Neutrophil (primary cell): ENCODE results near the gene TUBB2B.
"Not testable (repeated sequence)": the region's sequence is repeated elsewhere in the genome, so short reads cannot be mapped to it uniquely, and the experiment has no call there.

Experiments
- H3K27ac ChIP-seq: fragments of 200-600 bp; sonication (generic); 2 replicates; pipeline ENCODE4 v1.5.1; 2016; ENCODE audit warnings: mild to moderate bottlenecking, moderate library complexity
- H3K27me3 ChIP-seq: fragments of 200-600 bp; sonication (generic); 2 replicates; pipeline ENCODE4 v1.6.0; 2016; ENCODE audit warnings: mild to moderate bottlenecking
- H3K36me3 ChIP-seq: fragments of 200-600 bp; sonication (generic); 2 replicates; pipeline ENCODE4 v1.5.1; 2017
- H3K4me1 ChIP-seq, 2 experiments: fragments of 200-600 bp in 1 of 2; sonication (generic) in 1 of 2; 1 replicate in 1 of 2; 2 replicates in 1 of 2; pipeline versions ENCODE4 v1.5.1 to v1.6.1; 2013 to 2016; ENCODE audit warnings: low read depth in 1 of 2, low read length in 1 of 2, mild to moderate bottlenecking in 1 of 2, moderate library complexity in 1 of 2; ENCODE audit not compliant: control insufficient read depth in 1 of 2, insufficient read depth in 1 of 2
- H3K4me3 ChIP-seq, 2 experiments: fragments of 200-600 bp in 1 of 2; sonication (generic) in 1 of 2; 1 replicate in 1 of 2; 2 replicates in 1 of 2; pipeline ENCODE4 v1.5.1; 2013 to 2016; ENCODE audit warnings: low read depth in 1 of 2, low read length in 1 of 2, mild to moderate bottlenecking in 1 of 2, moderate library complexity in 1 of 2
- H3K9me3 ChIP-seq: fragments of 200-600 bp; sonication (generic); 2 replicates; pipeline ENCODE4 v1.5.1; 2016
- CTCF ChIP-seq: fragments of 200-600 bp; sonication (generic); IDR thresholded peaks from 2 replicates; pipeline ENCODE4 v1.5.1; 2016; ENCODE audit warnings: antibody characterized with exemption

The TUBB2B gene

GRCh38 chr6:3181105-3181504 lies 46.3 kb downstream of the TUBB2B start:
- Histone ChIP-seq H3K4me3 (no peak overlapping the region), H3K4me1 (peaks cover 11 to 13% of the 10 kb centered on the region in 2 experiments), H3K9me3 (no peaks in the 10 kb centered on the region), H3K27me3 (peaks cover 15% of the 10 kb centered on the region), H3K27ac (no peak overlapping the region), H3K36me3 (no peaks in the 10 kb centered on the region)
- no peak for TF ChIP-seq CTCF

DNA sequence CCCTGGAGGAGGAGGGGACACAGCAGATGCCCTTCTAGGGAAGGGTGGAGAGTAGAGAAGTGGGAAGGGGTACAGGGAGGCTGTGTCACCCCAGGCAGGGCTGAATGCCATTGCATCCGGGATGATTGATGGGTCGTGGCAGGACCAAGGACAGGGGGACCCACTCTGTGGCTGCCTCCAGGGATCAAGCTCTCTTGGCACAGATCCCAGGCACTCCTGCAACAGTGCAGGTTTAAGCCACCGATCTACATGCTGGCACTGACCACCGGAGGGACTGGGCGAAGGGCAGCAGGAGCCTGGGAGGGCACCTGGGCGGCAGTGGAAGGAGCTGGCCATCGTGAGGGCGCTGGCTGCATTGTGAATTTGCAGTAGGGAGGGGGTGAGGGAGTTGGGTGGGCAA lies 47.5 kb downstream of the TUBB2B start:
- peaks cover 10 to 11% of the 10 kb centered on the region in 2 experiments for H3K4me1 ChIP-seq
- not testable (repeated sequence) for H3K27ac ChIP-seq, H3K4me3 ChIP-seq, H3K36me3 ChIP-seq, H3K9me3 ChIP-seq
- peaks cover 14% of the 10 kb centered on the region for H3K27me3 ChIP-seq

GRCh38 chr6:3178666-3179065 lies 48.8 kb downstream of the TUBB2B start:
- not testable (repeated sequence) for H3K27ac ChIP-seq, H3K9me3 ChIP-seq, H3K4me3 ChIP-seq, H3K4me1 ChIP-seq, H3K36me3 ChIP-seq
- H3K27me3 ChIP-seq, result peaks cover 14% of the 10 kb centered on the region

DNA sequence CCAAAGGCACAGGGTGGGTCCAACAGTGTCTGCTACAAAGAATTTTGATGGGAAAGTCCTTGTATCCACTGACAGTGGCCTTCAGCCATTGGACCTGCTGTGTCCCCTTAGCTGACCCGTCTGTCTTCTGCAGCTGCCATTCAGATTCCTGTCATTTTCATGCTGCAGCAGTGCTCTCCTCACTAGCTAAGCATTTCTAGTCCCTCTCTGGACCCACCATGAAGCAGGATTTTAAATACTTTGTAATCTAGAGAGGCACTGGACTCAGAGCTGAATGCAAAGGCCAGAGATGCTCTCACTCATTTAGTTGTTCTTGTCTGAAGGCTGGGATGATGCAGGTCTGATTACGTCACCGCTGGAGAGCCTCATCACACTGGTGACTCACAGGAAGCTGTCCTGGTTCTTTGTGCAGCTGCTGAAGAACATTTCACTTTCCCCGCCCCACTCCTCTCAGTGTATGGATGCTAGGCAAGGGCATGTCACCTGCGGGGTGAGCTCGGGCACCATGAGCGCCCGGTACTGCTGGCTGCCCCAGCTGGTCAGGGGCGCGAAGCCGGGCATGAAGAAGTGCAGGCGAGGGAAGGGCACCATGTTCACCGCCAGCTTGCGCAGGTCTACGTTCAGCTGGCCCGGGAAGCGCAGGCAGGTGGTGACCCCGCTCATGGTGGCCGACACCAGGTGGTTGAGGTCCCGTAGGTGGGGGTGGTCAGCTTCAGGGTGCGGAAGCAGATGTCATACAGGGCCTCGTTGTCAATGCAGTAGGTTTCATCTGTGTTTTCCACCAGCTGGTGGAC lies 50.7 kb downstream of the TUBB2B start:
- no peak for TF ChIP-seq CTCF
- Histone ChIP-seq H3K36me3 (no peaks in the 10 kb centered on the region), H3K4me1 (peaks cover 3 to 4% of the 10 kb centered on the region in 2 experiments), H3K27ac (no peak overlapping the region), H3K4me3 (no peak overlapping the region), H3K9me3 (no peaks in the 10 kb centered on the region), H3K27me3 (peaks cover 14% of the 10 kb centered on the region)

- no peak overlapping the region for H3K4me3 ChIP-seq
- no peaks in the 10 kb centered on the region for H3K4me1 ChIP-seq
- no peaks in the 10 kb centered on the region for H3K9me3 ChIP-seq
- peaks cover 14% of the 10 kb centered on the region for H3K27me3 ChIP-seq
- no peaks in the 10 kb centered on the region for H3K36me3 ChIP-seq
- H3K27ac ChIP-seq, result no peak overlapping the region
- no peak for TF ChIP-seq CTCF
Observed at GRCh38 chr6:3175715-3176402, 51.6 kb downstream of the TUBB2B start.
